SIG-M5 treated with dmso at 0.1 percent for 504 hours (cell line): ENCODE data around the gene KCNMA1.
A peak's percentile ranks its signal among the peaks of the same experiment; 100 is the strongest.

Source experiments
- DNase-seq: peaks from one replicate; lab custom pipeline; 2025; ENCODE audit not compliant: unreplicated experiment; lab: John Stamatoyannopoulos, UW

The KCNMA1 gene

GRCh38 chr10:77461636-77462296, 175.8 kb downstream of the KCNMA1 start:
- no peak for DNase-seq

DNA sequence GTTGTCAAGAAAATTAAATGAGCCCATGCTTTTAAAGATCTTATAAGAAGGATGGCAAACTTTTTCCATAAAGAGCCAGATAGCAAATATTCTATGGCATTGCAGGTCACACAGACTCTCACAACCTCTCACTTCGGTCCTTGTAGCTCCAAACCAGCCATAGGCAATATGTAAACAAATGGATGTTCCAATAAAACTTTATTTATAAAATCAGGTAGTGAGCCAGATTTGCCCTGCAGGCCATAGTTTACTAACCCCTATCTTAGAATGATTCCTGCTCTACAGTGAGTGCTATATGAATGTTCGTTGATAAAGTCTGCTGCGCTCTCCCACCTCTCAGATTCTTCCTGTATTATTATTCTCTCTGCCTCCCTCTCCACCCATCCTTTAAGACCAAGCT, 177.7 kb downstream of the KCNMA1 start:
- no peak for DNase-seq

DNA sequence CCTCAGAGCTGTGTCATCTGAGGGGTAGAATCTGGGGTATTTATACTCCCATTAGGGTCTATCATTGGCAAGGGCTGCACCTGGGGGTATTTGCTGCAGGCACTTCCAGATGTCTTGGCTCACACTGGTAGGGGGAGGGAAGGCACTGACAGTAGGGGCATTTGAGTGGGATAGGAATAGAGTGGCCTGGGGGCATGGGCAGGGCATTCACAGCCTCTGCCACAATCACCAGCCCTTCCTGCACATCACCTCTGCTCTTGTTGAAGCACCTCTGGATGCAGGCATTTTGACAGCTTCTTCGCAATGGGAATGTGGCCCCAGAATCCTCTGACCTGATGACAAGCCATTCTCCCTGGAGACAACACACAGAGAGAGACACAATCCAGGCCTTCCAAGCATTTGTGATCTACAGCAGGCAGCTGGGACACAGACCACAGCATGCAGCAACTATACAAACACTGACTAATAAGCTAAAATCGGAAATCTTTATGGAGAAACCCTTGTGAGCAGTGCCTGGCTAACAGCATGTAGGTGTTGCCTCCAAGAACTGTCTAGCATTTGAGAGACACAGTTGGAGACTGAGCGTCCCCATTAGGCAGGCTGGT, 178.5 kb downstream of the KCNMA1 start:
- DNase-seq, result no peak

GRCh38 chr10:77457721-77458120, 179.9 kb downstream of the KCNMA1 start:
- no peak for DNase-seq

GRCh38 chr10:77457266-77457665, 180.3 kb downstream of the KCNMA1 start:
- DNase-seq, result no peak

DNA sequence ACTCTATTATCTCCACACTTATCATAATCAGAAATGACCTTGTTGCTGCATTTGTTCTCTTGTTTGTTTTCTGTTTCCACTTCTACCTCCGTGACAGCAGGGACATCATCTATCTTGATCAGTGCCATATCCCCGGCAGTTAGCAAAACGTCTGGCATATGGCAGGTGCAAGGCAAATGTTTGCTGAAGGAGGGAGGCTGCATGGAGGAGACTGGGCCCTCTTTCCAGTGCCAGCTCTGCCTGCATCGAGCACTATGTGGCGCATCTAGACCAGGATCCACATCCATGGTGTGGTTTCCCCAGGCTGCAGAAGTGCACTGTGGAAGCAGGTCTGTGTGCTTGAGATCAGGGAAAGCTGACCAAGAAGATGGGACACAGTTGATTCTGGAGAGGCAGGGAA, 181.2 kb downstream of the KCNMA1 start:
- DNase-seq, result no peak

DNA sequence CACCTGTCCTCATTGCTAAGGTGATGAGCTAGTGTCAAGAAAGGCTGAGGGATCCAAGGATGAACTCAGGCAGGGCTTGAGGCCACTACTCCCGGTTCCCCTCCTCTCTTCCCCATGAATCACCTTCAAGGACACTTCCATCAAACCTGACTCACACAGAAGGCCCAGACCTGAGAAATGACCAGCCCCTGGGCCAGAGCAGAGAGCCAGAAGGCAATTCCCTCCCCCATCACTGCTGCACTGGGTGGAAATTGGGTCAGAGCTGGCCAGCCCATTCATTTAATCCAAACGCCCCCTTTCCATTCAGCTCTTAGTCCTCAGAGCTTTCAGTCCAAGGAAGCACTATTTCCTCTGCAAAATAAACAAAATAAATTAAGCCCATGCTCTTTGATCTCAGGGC, 182.0 kb downstream of the KCNMA1 start:
- no peak for DNase-seq

GRCh38 chr10:77452952-77453564, 184.6 kb downstream of the KCNMA1 start:
- DNase-seq, result no peak

DNA sequence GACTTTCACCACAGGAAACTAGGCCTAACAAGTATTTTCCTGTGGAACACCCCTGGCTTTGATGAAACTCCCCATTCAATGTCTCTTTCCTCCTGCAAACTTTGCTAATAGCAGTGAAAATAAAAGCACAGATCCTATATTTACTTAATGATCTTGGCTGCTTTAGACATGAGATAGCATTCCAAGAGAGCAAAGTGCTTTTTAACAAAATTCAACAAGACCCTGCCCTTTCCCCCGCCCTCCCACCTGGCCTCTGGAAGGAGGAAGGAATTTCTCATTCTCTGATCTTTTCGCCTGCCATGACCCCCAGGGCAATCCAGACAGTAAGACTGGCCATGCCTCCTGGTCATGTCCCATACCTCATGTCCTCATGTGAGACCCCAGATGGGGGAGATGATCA, 185.7 kb downstream of the KCNMA1 start:
- DNase-seq, result no peak

- DNase-seq, result no peak
These were observed 189.4 kb downstream of the KCNMA1 start for GRCh38 chr10:77448226-77448625.

GRCh38 chr10:77446700-77447099, 190.9 kb downstream of the KCNMA1 start:
- DNase-seq, result no peak

GRCh38 chr10:77445547-77445946, 192.1 kb downstream of the KCNMA1 start:
- no peak for DNase-seq

GRCh38 chr10:77444041-77444440, 193.6 kb downstream of the KCNMA1 start:
- no peak for DNase-seq

DNA sequence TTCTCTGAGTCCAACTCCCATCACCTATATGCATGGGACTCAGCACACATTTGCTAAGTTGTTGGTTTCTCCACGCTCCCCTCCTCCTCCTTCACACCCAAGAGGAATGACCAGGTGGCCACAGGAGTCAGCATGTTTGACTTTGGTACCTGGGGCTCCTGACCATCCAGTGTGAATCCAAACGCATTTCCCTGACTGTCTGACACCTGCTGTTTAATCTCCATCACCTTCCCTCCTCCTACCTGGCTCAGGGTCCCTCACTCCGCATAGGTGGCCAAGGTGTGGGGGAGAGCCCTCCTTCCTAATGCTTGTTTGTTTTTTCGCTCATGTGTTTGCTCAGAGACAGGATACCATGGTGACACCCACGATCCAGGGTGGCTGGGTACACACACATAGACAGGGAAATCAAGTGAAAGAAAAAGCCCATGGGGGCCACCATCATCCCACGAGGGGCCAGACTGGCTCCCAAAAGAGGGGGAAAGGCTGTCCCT, 194.9 kb downstream of the KCNMA1 start:
- DNase-seq, result no peak

- no peak for DNase-seq
These were observed 196.0 kb downstream of the KCNMA1 start for GRCh38 chr10:77441353-77442166.

DNA sequence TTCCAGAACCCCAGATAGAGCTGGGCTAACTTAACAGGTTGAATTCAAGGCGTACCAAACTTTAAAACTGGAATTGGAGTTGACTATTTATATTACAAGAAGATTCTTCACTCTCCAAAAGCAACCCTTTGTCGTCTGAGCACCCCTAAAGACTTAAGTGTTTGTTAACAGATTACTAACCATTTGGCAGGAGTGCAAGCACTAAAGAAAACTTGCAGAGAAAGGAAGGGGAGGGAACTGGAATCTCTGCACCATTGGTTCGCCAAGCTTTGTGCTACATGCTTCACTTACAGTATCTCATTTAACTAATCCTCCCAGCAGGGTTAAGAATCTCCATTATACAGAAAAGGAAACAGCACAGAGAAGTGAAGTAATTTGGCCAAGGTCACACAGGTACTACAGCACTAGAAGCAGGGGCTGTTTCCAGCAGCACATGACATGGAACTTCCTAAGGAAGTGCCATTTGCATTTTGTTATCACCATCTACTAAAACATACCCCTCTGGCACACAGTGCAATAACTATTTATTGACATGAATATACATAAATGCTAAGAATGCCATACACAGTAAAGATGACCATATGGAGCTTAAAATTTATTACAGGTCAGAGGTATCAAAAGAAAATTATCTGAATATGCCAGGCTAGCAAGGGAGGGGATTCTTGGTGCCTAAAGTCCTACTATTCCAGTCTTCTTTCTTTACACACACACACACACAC, 201.2 kb downstream of the KCNMA1 start:
- no peak for DNase-seq

GRCh38 chr10:77433546-77433945, 204.1 kb downstream of the KCNMA1 start:
- DNase-seq, result no peak

DNA sequence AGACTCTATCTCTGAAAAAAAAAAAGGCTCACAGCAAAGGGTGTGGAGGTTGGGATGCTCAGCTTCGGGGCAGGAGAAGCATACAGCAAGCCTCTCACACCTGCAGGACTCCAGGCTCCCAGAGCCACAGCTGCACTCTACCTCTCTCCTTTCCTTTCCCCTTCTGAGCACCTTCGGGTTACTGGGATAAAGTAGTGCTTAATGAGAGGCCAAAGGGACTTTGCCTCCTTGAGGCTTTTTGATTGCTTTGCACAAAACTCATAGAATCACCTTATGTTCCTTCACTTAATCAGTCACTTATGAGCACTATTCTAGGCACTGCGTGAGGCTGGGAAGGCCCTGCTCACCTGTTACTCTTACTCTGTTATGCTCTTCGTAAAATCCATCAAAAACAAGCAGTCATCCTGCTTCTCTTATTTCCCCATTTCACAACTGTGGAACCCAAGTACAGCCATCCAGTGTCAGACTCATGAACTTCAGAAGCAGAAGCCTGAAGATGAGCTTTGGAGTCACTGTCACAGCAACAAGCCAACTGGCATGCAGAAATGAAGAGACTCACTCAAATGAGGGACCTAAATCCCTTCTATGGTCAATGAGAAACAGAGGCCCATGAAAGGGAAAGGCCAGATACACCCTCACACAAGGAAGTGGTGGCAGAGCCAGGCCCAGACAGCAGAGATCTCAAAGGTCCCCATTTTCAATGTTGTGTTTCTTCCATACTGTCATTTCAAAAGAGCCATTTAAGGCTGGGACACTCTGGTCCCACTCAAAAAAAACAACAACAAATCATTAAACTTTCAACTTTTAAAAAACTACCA, 205.4 kb downstream of the KCNMA1 start:
- no peak for DNase-seq

- DNase-seq, result peak; percentile 3
These were observed 206.4 kb downstream of the KCNMA1 start for GRCh38 chr10:77431209-77431611.

- DNase-seq, result no peak
These were observed 207.1 kb downstream of the KCNMA1 start for GRCh38 chr10:77430530-77430929.
